ENCODE data around the gene DXO. TPM values are rescaled to one million over a fixed set of nuclear protein-coding genes. Genes with fewer than 3 reads are reported as not detected.
"Not testable (repeated sequence)": the region's sequence is repeated elsewhere in the genome, so short reads cannot be mapped to it uniquely, and the experiment has no call there.

The DXO gene
- total and polyA plus RNA-seq, 8 donors = 16.2 to 28.3 (median 25.0) TPM

- Histone ChIP-seq H3K4me3 (no peak overlapping the region), H3K36me3 (peaks cover 0 to 14% of the 10 kb centered on the region in 2 donors), H3K27ac (no peak overlapping the region), H3K27me3 (no peaks in the 10 kb centered on the region), H3K4me1 (no peaks in the 10 kb centered on the region), H3K9me3 (no peaks in the 10 kb centered on the region)
- intact Hi-C loops (cut with DNase I) = no loop called here
- DNase-seq (peak in 1 of 4 donors; percentile 1), ATAC-seq (no peak)
- TF ChIP-seq CTCF (IDR thresholded peaks at IDR 0.05) = no peak
Measured at GRCh38 chr6:31979238-31979898, 7.4 kb upstream of the DXO start.

- H3K36me3 ChIP-seq = peaks cover 0 to 14% of the 10 kb centered on the region in 2 donors
- no peak overlapping the region for H3K27ac ChIP-seq
- ATAC-seq (no peak), DNase-seq (peak in 1 of 4 donors; percentile 1)
- H3K9me3 ChIP-seq = no peaks in the 10 kb centered on the region
- no peak overlapping the region for H3K4me3 ChIP-seq
- H3K4me1 ChIP-seq = peaks cover 0 to 2% of the 10 kb centered on the region in 2 donors
- TF ChIP-seq CTCF (IDR thresholded peaks at IDR 0.05) = no peak
- intact Hi-C loops (cut with DNase I) = no loop called here
- H3K27me3 ChIP-seq = no peaks in the 10 kb centered on the region
Measured at GRCh38 chr6:31978831-31979230, 6.9 kb upstream of the DXO start.

GRCh38 chr6:31977816-31978431, 6.0 kb upstream of the DXO start:
- intact Hi-C loops (cut with DNase I) = no loop called here
- TF ChIP-seq CTCF (IDR thresholded peaks at IDR 0.05) = no peak
- DNase-seq (peak in 1 of 4 donors; percentile 10), ATAC-seq (no peak)
- Histone ChIP-seq H3K27ac (no peak overlapping the region), H3K4me1 (peaks cover 8 to 11% of the 10 kb centered on the region in 2 donors), H3K9me3 (no peaks in the 10 kb centered on the region), H3K36me3 (peaks cover 0 to 14% of the 10 kb centered on the region in 2 donors), H3K4me3 (no peak overlapping the region), H3K27me3 (no peaks in the 10 kb centered on the region)

GRCh38 chr6:31976065-31976464, 4.1 kb upstream of the DXO start:
- H3K27ac ChIP-seq; ATAC-seq; H3K27me3 ChIP-seq; H3K4me3 ChIP-seq; H3K9me3 ChIP-seq; intact Hi-C loops (cut with DNase I): not testable (repeated sequence)
- peaks cover 0 to 14% of the 10 kb centered on the region in 2 donors for H3K36me3 ChIP-seq
- DNase-seq = peak in 1 of 4 donors; percentile 74
- H3K4me1 ChIP-seq = peaks cover 14 to 21% of the 10 kb centered on the region in 2 donors

- ATAC-seq (peak; percentile 24), DNase-seq (no peak)
- H3K4me3 ChIP-seq = peak overlapping the region; percentile 80 to 85
- no peaks in the 10 kb centered on the region for H3K9me3 ChIP-seq
- peak overlapping the region; percentile 95 to 98 for H3K27ac ChIP-seq
- intact Hi-C loops (cut with DNase I) = no loop called here
- peaks cover 0 to 27% of the 10 kb centered on the region in 2 donors for H3K36me3 ChIP-seq
- peaks cover 21 to 38% of the 10 kb centered on the region in 2 donors for H3K4me1 ChIP-seq
- TF ChIP-seq CTCF (IDR thresholded peaks at IDR 0.05) = no peak
- H3K27me3 ChIP-seq = no peaks in the 10 kb centered on the region
Measured at GRCh38 chr6:31972709-31973350, 892 bp upstream of the DXO start.
